ENCODE measurements around the gene ARHGEF28. TPM values are rescaled to one million over a fixed set of nuclear protein-coding genes. Genes with fewer than 3 reads are reported as not detected.

ARHGEF28 gene
- total RNA-seq, 2 donors from 2014 or later = 0.24 to 0.30 TPM

- H3K36me3 Mint-ChIP-seq (ENCODE audit: insufficient read depth in 2 of 2) = no peaks in the 10 kb centered on the region
- no peak for ATAC-seq (replicated peaks in 1 of 2)
Measured at GRCh38 chr5:73607228-73607627, 18.8 kb upstream of the ARHGEF28 start.

GRCh38 chr5:73612799-73613198 lies 13.2 kb upstream of the ARHGEF28 start:
- DNase-seq (no peak), ATAC-seq (replicated peaks in 1 of 2) (no peak)
- no peaks in the 10 kb centered on the region for H3K9me3 Mint-ChIP-seq
- H3K4me1 Mint-ChIP-seq (ENCODE audit: low read depth) = no peaks in the 10 kb centered on the region
- no peak overlapping the region for H3K27ac Mint-ChIP-seq
- H3K4me3 Mint-ChIP-seq = no peak overlapping the region
- peaks cover 54% of the 10 kb centered on the region for H3K27me3 Mint-ChIP-seq (ENCODE audit: low read depth)
- H3K36me3 Mint-ChIP-seq (ENCODE audit: insufficient read depth in 2 of 2) = no peaks in the 10 kb centered on the region

More at GRCh38 chr5:73607228-73607627, 18.8 kb upstream of the ARHGEF28 start:
- H3K4me3 Mint-ChIP-seq = no peak overlapping the region
- H3K9me3 Mint-ChIP-seq = no peaks in the 10 kb centered on the region
- peaks cover 32% of the 10 kb centered on the region for H3K27me3 Mint-ChIP-seq (ENCODE audit: low read depth)
- H3K27ac Mint-ChIP-seq = no peak overlapping the region
- no peak for DNase-seq
- no peaks in the 10 kb centered on the region for H3K4me1 Mint-ChIP-seq (ENCODE audit: low read depth)

GRCh38 chr5:73615085-73615484 lies 10.9 kb upstream of the ARHGEF28 start:
- H3K36me3 Mint-ChIP-seq (ENCODE audit: insufficient read depth in 2 of 2) = no peaks in the 10 kb centered on the region
- H3K4me3 Mint-ChIP-seq = no peak overlapping the region
- no peaks in the 10 kb centered on the region for H3K4me1 Mint-ChIP-seq (ENCODE audit: low read depth)
- ATAC-seq (replicated peaks in 1 of 2) = no peak
- no peaks in the 10 kb centered on the region for H3K9me3 Mint-ChIP-seq
- no peak for DNase-seq
- H3K27ac Mint-ChIP-seq = no peak overlapping the region
- peaks cover 55% of the 10 kb centered on the region for H3K27me3 Mint-ChIP-seq (ENCODE audit: low read depth)

GRCh38 chr5:73615947-73616346 lies 10.0 kb upstream of the ARHGEF28 start:
- H3K4me3 Mint-ChIP-seq = no peak overlapping the region
- H3K27ac Mint-ChIP-seq = no peak overlapping the region
- H3K36me3 Mint-ChIP-seq (ENCODE audit: insufficient read depth in 2 of 2) = no peaks in the 10 kb centered on the region
- peaks cover 52% of the 10 kb centered on the region for H3K27me3 Mint-ChIP-seq (ENCODE audit: low read depth)
- H3K9me3 Mint-ChIP-seq = no peaks in the 10 kb centered on the region
- no peak for DNase-seq
- ATAC-seq (replicated peaks in 1 of 2) = no peak
- H3K4me1 Mint-ChIP-seq (ENCODE audit: low read depth) = no peaks in the 10 kb centered on the region

- H3K36me3 Mint-ChIP-seq (ENCODE audit: insufficient read depth in 2 of 2) = no peaks in the 10 kb centered on the region
- H3K27ac Mint-ChIP-seq = no peak overlapping the region
- no peaks in the 10 kb centered on the region for H3K4me1 Mint-ChIP-seq (ENCODE audit: low read depth)
- ATAC-seq (replicated peaks in 1 of 2) = no peak
- no peak overlapping the region for H3K4me3 Mint-ChIP-seq
- no peak for DNase-seq
- H3K9me3 Mint-ChIP-seq = no peaks in the 10 kb centered on the region
- H3K27me3 Mint-ChIP-seq (ENCODE audit: low read depth) = peaks cover 50% of the 10 kb centered on the region
Measured at GRCh38 chr5:73617510-73618279, 8.3 kb upstream of the ARHGEF28 start.

GRCh38 chr5:73619606-73620333 lies 6.2 kb upstream of the ARHGEF28 start:
- no peaks in the 10 kb centered on the region for H3K4me1 Mint-ChIP-seq (ENCODE audit: low read depth)
- no peaks in the 10 kb centered on the region for H3K36me3 Mint-ChIP-seq (ENCODE audit: insufficient read depth in 2 of 2)
- DNase-seq = no peak
- ATAC-seq (replicated peaks in 1 of 2) = no peak
- peaks cover 35% of the 10 kb centered on the region for H3K27me3 Mint-ChIP-seq (ENCODE audit: low read depth)
- no peaks in the 10 kb centered on the region for H3K9me3 Mint-ChIP-seq
- no peak overlapping the region for H3K27ac Mint-ChIP-seq
- no peak overlapping the region for H3K4me3 Mint-ChIP-seq

- DNase-seq (no peak), ATAC-seq (replicated peaks in 1 of 2) (no peak)
- Mint-ChIP-seq H3K9me3 (no peaks in the 10 kb centered on the region), H3K4me3 (no peak overlapping the region), H3K4me1 (ENCODE audit: low read depth) (no peaks in the 10 kb centered on the region), H3K27ac (no peak overlapping the region), H3K36me3 (ENCODE audit: insufficient read depth in 2 of 2) (no peaks in the 10 kb centered on the region), H3K27me3 (ENCODE audit: low read depth) (peaks cover 30% of the 10 kb centered on the region)
Measured at GRCh38 chr5:73620334-73620687, 5.7 kb upstream of the ARHGEF28 start.

- H3K36me3 Mint-ChIP-seq (ENCODE audit: insufficient read depth in 2 of 2) = no peaks in the 10 kb centered on the region
- DNase-seq (no peak), ATAC-seq (replicated peaks in 1 of 2) (no peak)
- no peaks in the 10 kb centered on the region for H3K9me3 Mint-ChIP-seq
- no peaks in the 10 kb centered on the region for H3K4me1 Mint-ChIP-seq (ENCODE audit: low read depth)
- H3K27ac Mint-ChIP-seq = no peak overlapping the region
- no peak overlapping the region for H3K4me3 Mint-ChIP-seq
- H3K27me3 Mint-ChIP-seq (ENCODE audit: low read depth) = peaks cover 41% of the 10 kb centered on the region
Measured at GRCh38 chr5:73623060-73623459, 2.9 kb upstream of the ARHGEF28 start.

GRCh38 chr5:73623901-73624404 lies 2.0 kb upstream of the ARHGEF28 start:
- H3K36me3 Mint-ChIP-seq (ENCODE audit: insufficient read depth in 2 of 2) = no peaks in the 10 kb centered on the region
- ATAC-seq (replicated peaks in 1 of 2) (no peak), DNase-seq (no peak)
- H3K27ac Mint-ChIP-seq = no peak overlapping the region
- H3K27me3 Mint-ChIP-seq (ENCODE audit: low read depth) = peaks cover 47% of the 10 kb centered on the region
- no peaks in the 10 kb centered on the region for H3K9me3 Mint-ChIP-seq
- no peak overlapping the region for H3K4me3 Mint-ChIP-seq
- no peaks in the 10 kb centered on the region for H3K4me1 Mint-ChIP-seq (ENCODE audit: low read depth)

GRCh38 chr5:73624888-73625287 lies 1.1 kb upstream of the ARHGEF28 start:
- Mint-ChIP-seq H3K4me3 (no peak overlapping the region), H3K9me3 (no peaks in the 10 kb centered on the region), H3K27me3 (ENCODE audit: low read depth) (peaks cover 53% of the 10 kb centered on the region), H3K36me3 (ENCODE audit: insufficient read depth in 2 of 2) (no peaks in the 10 kb centered on the region), H3K4me1 (ENCODE audit: low read depth) (no peaks in the 10 kb centered on the region), H3K27ac (no peak overlapping the region)
- ATAC-seq (replicated peaks in 1 of 2) = no peak
- DNase-seq = no peak

GRCh38 chr5:73625372-73625943 lies 538 bp upstream of the ARHGEF28 start:
- H3K27ac Mint-ChIP-seq = no peak overlapping the region
- peaks cover 47% of the 10 kb centered on the region for H3K27me3 Mint-ChIP-seq (ENCODE audit: low read depth)
- DNase-seq (no peak), ATAC-seq (replicated peaks in 1 of 2) (no peak)
- H3K4me3 Mint-ChIP-seq = peak overlapping the region; percentile 62 to 71
- H3K4me1 Mint-ChIP-seq (ENCODE audit: low read depth) = no peaks in the 10 kb centered on the region
- no peaks in the 10 kb centered on the region for H3K36me3 Mint-ChIP-seq (ENCODE audit: insufficient read depth in 2 of 2)
- no peaks in the 10 kb centered on the region for H3K9me3 Mint-ChIP-seq

- Mint-ChIP-seq H3K9me3 (no peaks in the 10 kb centered on the region), H3K4me3 (peak overlapping the region; percentile 43 to 57), H3K27ac (no peak overlapping the region), H3K27me3 (ENCODE audit: low read depth) (peaks cover 37% of the 10 kb centered on the region), H3K4me1 (ENCODE audit: low read depth) (no peaks in the 10 kb centered on the region), H3K36me3 (ENCODE audit: insufficient read depth in 2 of 2) (no peaks in the 10 kb centered on the region)
- ATAC-seq (replicated peaks in 1 of 2) = no peak
- DNase-seq = no peak
Measured at GRCh38 chr5:73626814-73627313, 868 bp downstream of the ARHGEF28 start.

- H3K9me3 Mint-ChIP-seq = no peaks in the 10 kb centered on the region
- H3K4me1 Mint-ChIP-seq (ENCODE audit: low read depth) = no peaks in the 10 kb centered on the region
- no peak overlapping the region for H3K27ac Mint-ChIP-seq
- H3K36me3 Mint-ChIP-seq (ENCODE audit: insufficient read depth in 2 of 2) = no peaks in the 10 kb centered on the region
- ATAC-seq (replicated peaks in 1 of 2) (no peak), DNase-seq (no peak)
- peaks cover 29% of the 10 kb centered on the region for H3K27me3 Mint-ChIP-seq (ENCODE audit: low read depth)
- H3K4me3 Mint-ChIP-seq = no peak overlapping the region
Measured at GRCh38 chr5:73629456-73629855, 3.5 kb downstream of the ARHGEF28 start.

All from activated T-cell treated with anti-CD3 and anti-CD28 coated beads, Interleukin-2, amount 50 U/mL, for 72 hours (primary cell).